ENCODE measurements around the gene MYCBP2.

GRCh38 chr13:77014906-77015685 is 311.8 kb downstream of the MYCBP2 start:
- no peak for TF ChIP-seq CTCF (IDR thresholded peaks at IDR 0.05)
- TF ChIP-seq EP300 (IDR thresholded peaks at IDR 0.05) = no peak
- TF ChIP-seq POLR2A (IDR thresholded peaks at IDR 0.05) = no peak
